Measurements from ENCODE around the gene PDGFA.

Gene PDGFA

GRCh38 chr7:534075-534474, 14.4 kb upstream of the PDGFA start:
- DNase-seq: no peak

GRCh38 chr7:533266-533665, 13.6 kb upstream of the PDGFA start:
- DNase-seq: no peak

DNA sequence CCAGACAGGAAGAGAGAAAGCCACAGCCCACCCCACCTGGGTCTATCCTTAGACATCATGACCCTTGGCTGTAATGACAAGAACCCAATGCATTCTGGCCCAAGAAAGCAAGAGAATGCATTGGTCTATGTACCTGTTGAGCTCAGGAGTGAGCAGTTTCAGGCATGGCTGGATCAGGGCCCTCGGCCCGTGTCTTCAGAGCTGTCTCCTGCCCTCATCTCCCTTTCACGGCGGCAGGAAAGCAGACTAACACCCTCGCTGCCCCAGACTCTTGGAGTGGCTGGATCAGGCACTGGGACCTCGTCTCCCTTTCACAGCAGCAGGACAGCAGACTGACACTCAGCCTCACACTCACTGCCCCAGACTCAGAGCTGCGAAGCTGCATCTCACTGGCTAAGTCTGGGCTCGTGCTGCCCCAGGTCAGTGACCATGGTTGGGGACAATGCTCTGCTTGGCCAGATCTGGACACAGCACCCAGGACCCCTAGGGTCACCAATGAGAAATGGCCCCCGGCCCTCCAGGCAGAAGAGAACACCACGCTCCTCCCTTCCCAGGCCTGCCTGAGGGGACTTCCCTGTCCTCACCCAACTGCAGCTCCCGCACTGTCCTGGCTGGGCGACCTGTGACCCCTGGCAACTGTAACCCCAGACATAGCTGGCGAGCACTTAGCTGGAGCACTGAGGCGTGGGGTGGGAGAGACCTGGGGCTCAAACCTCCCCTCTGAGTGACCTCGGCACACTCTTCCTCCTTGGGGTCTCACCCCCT, 12.9 kb upstream of the PDGFA start:
- DNase-seq: no peak

GRCh38 chr7:531777-532176, 12.1 kb upstream of the PDGFA start:
- no peak for DNase-seq

- DNase-seq: no peak
Observed at GRCh38 chr7:528451-528850, 8.8 kb upstream of the PDGFA start.

GRCh38 chr7:527723-528122, 8.1 kb upstream of the PDGFA start:
- no peak for DNase-seq

- DNase-seq: no peak
Observed at GRCh38 chr7:526460-527034, 6.9 kb upstream of the PDGFA start.

- DNase-seq: no peak
Observed at GRCh38 chr7:525740-526139, 6.1 kb upstream of the PDGFA start.

DNA sequence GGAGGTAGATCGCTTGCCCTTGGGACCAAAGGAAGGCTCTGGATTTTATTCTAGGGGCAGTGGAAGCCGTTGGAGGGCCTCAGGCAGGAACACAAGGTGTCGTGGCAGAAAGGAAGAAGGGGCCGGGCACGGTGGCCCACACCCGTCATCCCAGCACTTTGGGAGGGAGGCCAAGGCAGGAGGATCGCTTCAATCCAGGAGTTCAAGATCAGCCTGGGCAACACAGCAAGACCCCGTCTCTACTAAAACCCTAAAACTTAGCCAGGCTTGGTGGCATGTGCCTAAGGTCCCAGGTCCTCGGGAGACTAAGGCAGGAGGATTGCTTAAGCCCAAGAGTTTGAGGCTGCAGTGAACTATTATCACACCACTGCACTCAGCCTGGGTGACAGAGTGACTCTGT, 5.2 kb upstream of the PDGFA start:
- DNase-seq: no peak

GRCh38 chr7:523347-524336, 4.0 kb upstream of the PDGFA start:
- no peak for DNase-seq

GRCh38 chr7:522951-523314, 3.3 kb upstream of the PDGFA start:
- DNase-seq: no peak

DNA sequence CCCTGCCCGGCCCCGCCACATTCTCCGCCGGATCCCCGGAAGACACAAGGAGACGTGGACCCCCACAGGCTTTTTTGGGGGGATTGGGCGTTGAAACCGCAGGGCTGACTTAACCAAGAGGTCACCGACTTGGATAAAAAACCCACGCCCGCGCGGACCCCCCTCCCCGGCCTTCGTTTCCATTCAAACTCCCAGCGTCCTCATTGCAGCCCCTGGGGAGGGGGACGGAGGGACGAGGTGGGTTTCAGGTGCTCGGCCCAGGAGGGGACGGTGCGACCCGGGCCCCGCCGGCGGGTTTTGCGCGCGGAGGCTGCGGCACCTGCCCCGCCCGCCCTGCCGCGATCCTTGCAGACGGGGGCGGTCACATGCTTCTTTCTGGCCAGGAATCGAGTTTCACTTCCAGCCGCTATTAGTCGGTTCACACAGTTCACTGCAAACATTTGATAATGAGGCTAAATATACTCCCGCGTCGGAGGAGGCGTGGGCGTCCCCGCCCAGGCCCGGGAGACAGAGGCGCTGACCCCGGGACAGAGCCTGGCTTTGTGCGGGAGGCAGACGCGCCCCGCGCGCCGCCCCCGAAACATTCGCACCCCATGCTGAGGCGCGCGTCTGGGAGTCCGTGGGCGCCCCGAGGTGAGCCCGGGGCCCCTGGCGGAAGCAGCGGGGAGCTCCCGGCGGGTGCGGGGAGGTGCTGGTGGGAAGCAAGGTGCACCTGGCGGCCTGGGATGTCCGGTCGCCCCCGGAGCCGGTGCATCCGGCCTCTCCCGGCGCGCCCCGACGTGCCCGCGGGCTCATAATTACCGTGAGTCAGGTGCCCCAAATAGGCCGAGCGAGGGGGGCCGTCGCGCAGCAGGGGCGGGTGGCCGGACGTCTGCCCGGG, 2.7 kb upstream of the PDGFA start:
- DNase-seq: peak; percentile 32

- DNase-seq: peak; percentile 34
Observed at GRCh38 chr7:521221-522070, 1.8 kb upstream of the PDGFA start.

DNA sequence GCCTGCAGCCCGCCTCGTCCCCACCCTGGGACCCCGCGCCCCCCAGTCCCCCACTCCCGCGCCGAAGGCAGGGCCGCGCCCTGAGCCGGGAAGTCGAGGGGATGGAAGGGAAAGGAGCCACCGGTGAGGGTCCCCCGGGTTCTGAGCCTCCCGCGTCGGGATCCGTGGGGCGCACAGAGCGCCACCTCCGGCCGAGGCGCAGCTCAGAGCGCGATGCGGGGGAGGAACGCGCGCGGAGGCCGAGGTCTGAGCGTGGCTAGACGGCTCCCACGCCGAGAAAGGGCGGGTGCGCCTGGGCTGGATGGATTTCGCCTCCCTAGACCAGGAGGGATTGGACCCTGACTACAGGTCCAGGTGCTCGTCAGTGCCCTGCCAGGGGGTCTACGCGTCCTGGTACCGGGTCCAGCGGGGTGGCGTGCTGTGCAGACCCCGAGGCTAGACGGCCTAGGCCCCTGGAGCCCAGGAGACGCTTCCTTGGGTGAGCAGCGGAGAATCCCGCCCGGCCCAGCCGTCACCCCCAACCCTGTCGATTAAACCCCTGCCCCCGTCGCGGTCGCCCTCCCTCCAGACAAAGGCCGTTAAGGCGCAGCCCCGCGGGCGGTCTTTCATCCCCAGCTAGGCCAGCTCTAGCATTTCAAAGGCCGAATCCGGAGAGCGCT, 986 bp upstream of the PDGFA start:
- DNase-seq: no peak

GRCh38 chr7:518630-519483, 789 bp downstream of the PDGFA start:
- peak; percentile 24 for DNase-seq

DNA sequence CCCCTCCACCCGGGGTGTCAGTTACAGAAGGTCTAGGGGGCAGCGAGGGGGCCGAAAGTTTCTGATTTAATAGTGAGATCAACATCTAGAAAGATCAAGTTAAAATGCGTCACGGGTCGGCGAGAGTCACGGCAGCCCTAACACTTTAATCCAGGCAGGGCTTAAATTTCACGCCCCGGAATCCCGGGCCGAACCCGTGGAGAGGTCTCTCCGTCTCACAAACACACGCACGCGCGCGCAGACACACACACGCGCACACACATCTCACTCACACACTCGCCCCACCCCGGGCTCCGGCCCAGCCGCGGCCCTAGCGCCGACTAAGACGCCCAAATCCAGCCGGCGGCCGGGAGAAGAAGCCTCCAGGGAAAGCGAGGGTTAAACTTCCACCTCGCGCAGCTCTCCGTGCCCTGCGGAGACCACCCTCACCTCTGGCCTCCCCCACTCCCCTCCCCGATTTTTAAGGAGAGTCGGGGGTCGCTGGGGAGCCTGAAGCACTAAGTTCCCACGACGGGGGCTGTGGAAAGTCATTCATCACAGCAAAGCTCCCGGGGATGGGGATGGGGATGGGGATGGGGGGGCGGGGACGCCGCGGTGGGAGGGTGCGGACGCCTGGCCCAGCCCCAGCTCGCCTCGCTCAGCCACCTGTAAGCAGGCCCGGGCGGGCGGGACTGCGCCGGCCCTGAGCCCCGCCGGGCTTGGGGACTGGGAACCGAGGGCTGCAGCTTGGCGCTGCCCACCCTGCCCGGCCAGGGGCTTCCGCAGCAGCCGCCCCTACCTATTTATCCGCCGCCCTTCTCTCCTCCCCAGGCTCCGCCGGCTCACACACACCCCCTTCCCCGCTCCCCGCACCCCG, 1.6 kb downstream of the PDGFA start:
- peak; percentile 21 for DNase-seq

- DNase-seq: no peak
Observed at GRCh38 chr7:516606-517456, 2.8 kb downstream of the PDGFA start.

- DNase-seq: no peak
Observed at GRCh38 chr7:516216-516605, 3.4 kb downstream of the PDGFA start.
